ENCODE measurements around the gene TENM4.

- TF ChIP-seq CTCF (IDR thresholded peaks at IDR 0.05; ENCODE audit: borderline replicate concordance, extremely low read depth, low read length, poor library complexity, severe bottlenecking) (no peak), EZH2 (IDR thresholded peaks at IDR 0.05; ENCODE audit: borderline replicate concordance, low read depth, low read length, severe bottlenecking) (no peak)
Measured at GRCh38 chr11:79453617-79454016, 12.8 kb upstream of the TENM4 start.

Measured in DND-41 (cell line).